MG63 (cell line): Measurements from ENCODE around the gene FAM181A. TPM values are rescaled to one million over a fixed set of nuclear protein-coding genes. Genes with fewer than 3 reads are reported as not detected.

Experiments
- DNase-seq: peaks from one replicate; pipeline ENCODE4 v3.0.0-alpha.2; 2020
- H3K27me3 ChIP-seq: fragments of 250-450 bp; sonication (Bioruptor Pico); 2 replicates; pipeline ENCODE4 v1.5.1; 2020; ENCODE audit warnings: mild to moderate bottlenecking, moderate library complexity
- H3K36me3 ChIP-seq: fragments of 250-450 bp; sonication (Bioruptor Pico); 2 replicates; pipeline ENCODE4 v1.5.1; 2020; ENCODE audit warnings: mild to moderate bottlenecking, moderate library complexity
- H3K4me3 ChIP-seq: fragments of 250-450 bp; sonication (Bioruptor Pico); 2 replicates; pipeline ENCODE4 v1.5.1; 2020; ENCODE audit warnings: mild to moderate bottlenecking, moderate library complexity
- H3K9me3 ChIP-seq: fragments of 250-450 bp; sonication (Bioruptor Pico); 2 replicates; pipeline ENCODE4 v1.5.1; 2020; ENCODE audit warnings: mild to moderate bottlenecking, moderate library complexity
- total RNA-seq: library from RNA; depleted of rRNA; stranded (reverse); fragments of >200 nt; shearing (Covaris generic); gene quantifications from 2 replicates; pipeline ENCODE4 v1.2.3, GENCODE V29; 2014; ENCODE audit warnings: low replicate concordance; rRNA removed

The FAM181A gene
- total RNA-seq, 1 experiment from 2014 or later = not detected

GRCh38 chr14:93977171-93977570 is 50.0 kb downstream of the FAM181A start:
- Histone ChIP-seq H3K36me3 (no peaks in the 10 kb centered on the region), H3K4me3 (no peak overlapping the region), H3K9me3 (no peaks in the 10 kb centered on the region), H3K27me3 (no peaks in the 10 kb centered on the region)
- no peak for DNase-seq

- H3K9me3 ChIP-seq = no peaks in the 10 kb centered on the region
- no peaks in the 10 kb centered on the region for H3K27me3 ChIP-seq
- no peak overlapping the region for H3K4me3 ChIP-seq
- no peaks in the 10 kb centered on the region for H3K36me3 ChIP-seq
- no peak for DNase-seq
These were observed 50.8 kb downstream of the FAM181A start for GRCh38 chr14:93977790-93978581.

DNA sequence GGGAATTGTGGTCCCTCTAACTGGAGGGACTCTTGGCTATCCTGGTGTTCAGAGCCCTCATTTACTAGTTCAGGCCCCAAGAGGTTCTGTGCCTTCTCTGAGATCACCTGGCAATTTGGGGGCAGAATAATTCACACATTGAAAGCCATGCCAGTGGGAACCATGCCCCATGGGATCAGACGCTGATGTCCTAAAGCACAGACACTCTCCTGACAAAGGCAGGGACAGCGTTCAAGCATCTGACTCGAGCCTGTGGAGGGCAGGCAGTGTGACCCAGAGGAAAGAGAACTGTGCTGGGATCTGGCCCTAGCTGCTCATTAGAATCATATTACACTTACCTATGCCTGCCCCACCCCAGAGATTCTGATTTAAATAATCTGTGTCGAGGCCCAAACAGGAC is 51.6 kb downstream of the FAM181A start:
- no peak for DNase-seq
- no peaks in the 10 kb centered on the region for H3K9me3 ChIP-seq
- H3K4me3 ChIP-seq = no peak overlapping the region
- H3K36me3 ChIP-seq = no peaks in the 10 kb centered on the region
- H3K27me3 ChIP-seq = no peaks in the 10 kb centered on the region

Other genes with a start within 250 kb of the FAM181A start
- gene PRIMA1, start 138.9 kb upstream of the FAM181A start, total RNA-seq = not detected in 2 replicates
- gene ASB2, start 49.2 kb downstream of the FAM181A start, total RNA-seq = not detected in 2 replicates
- not detected in 2 replicates for gene CCDC197, start 70.0 kb downstream of the FAM181A start, total RNA-seq
- 0.63 and 1.2 TPM in 2 replicates for gene OTUB2, start 99.0 kb downstream of the FAM181A start, total RNA-seq
- 83.6 and 92.6 TPM in 2 replicates for gene DDX24, start 153.9 kb downstream of the FAM181A start, total RNA-seq
- gene IFI27L1, start 154.0 kb downstream of the FAM181A start, total RNA-seq = 1.5 and 16.5 TPM in 2 replicates
- gene IFI27, start 183.4 kb downstream of the FAM181A start, total RNA-seq = 57.0 and 109 TPM in 2 replicates
- 21.0 and 62.6 TPM in 2 replicates for gene IFI27L2, start 202.3 kb downstream of the FAM181A start, total RNA-seq
- gene PPP4R4, start 247.0 kb downstream of the FAM181A start, total RNA-seq = 0.23 TPM in 1 of 2 replicates, not detected in the other